Activated CD4-positive, alpha-beta T cell treated with anti-CD3 and anti-CD28 coated beads for 4 hours (primary cell): Measurements from ENCODE around the gene C1orf146.
"Not testable (repeated sequence)": the region's sequence is repeated elsewhere in the genome, so short reads cannot be mapped to it uniquely, and the experiment has no call there.

Experiments
- DNase-seq, 2 donors: peaks; one replicate each; pipeline ENCODE4 v3.0.0-alpha.2; 2020

C1orf146 gene

DNA sequence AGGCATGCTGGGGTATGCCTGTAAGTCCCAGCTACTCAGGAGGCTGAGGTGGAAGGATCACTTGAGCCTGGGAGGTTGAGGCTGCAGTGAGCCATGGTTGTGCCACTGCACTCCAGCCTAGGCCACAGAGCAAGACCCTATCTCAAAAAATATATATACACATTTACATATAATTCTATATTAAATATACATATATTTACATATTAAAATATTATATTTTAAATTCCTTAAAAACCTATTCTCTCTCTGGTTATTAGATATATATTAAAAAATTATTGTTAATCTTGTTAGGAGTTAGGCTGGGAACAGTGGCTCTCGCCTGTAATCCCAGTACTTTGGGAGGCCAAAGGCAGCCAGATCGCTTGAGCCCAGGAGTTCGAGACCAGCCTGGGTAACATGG lies 58.4 kb downstream of the C1orf146 start:
- DNase-seq = no peak

- DNase-seq = no peak
Observed at GRCh38 chr1:92277105-92277723, 59.5 kb downstream of the C1orf146 start.

DNA sequence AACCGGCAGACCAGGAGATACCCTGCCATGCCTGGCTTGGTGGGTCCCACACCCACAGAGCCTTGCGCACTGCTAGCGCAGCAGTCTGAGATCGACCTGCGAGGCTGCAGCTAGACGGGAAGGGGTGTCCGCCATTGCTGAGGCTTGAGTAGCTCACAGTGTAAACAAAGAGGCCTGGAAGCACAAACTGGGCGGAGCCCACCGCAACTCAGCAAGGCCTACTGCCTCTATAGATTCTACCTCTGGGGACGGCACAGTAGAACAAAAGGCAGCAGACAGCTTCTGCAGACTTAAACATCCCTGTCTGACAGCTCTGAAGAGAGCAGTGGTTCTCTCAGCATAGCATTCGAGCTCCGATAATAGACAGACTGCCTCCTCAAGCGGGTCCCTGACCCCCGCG lies 62.1 kb downstream of the C1orf146 start:
- not testable (repeated sequence) for DNase-seq

GRCh38 chr1:92281411-92281810 lies 63.7 kb downstream of the C1orf146 start:
- not testable (repeated sequence) for DNase-seq

GRCh38 chr1:92291372-92291999 lies 73.8 kb downstream of the C1orf146 start:
- no peak for DNase-seq
